ENCODE results near the gene TMA7.

Gene TMA7

DNA sequence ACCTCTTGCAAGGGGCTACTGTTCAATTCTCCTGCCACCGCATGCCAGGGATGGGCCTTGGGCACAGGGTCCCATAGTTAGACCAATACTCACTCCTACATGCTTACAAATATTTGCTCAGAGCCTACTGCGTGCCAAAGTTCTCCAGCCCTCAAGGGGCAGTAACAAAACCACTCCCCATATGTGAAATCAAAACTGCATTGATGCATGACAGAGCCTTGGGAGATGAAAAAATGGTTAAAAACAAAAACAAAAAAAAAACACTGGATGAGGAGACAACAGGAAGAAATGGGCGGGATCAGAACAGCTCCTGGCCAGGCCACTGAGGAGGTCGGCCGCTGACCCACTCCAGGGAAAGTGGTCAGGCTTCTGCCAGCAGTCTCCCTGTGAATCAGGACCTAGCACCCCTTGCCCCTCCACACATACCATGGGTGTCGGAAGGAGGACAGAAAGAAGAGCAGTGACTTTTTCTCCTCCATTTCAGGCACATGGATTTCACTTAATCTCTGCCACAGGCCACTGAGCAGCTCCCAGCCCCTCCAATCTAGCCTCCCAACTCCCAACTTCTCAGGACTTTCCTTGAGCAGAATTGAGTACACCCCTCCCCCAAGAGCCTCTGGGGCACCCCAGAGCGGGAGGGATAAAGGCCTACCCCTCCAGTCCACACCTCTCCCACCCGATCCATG, 13.0 kb upstream of the TMA7 start:
- TF ChIP-seq POLR2A (IDR thresholded peaks at IDR 0.05; ENCODE audit: low read depth, low read length) (no peak), POLR2AphosphoS5 (IDR thresholded peaks at IDR 0.05; ENCODE audit: low read depth, low read length) (no peak)
- FAIRE-seq, result no peak

DNA sequence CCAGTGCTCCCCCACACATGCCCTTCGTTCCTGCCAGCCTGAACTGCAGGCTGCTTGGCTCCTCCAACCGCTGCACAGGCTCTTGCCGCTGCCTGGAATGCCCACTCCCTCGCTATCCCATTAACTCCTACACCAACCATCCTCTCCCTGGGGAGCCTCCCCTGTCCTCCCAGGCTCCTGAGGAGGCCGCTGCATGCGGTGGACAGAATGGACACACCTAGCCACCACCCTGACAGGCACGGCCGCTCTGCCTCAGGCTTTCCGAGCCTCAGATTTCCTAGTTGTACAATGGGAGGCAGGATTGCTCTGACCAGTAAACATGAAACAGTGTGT, 12.5 kb upstream of the TMA7 start:
- FAIRE-seq, result no peak
- TF ChIP-seq POLR2AphosphoS5 (IDR thresholded peaks at IDR 0.05; ENCODE audit: low read depth, low read length), result no peak
- no peak for TF ChIP-seq POLR2A (IDR thresholded peaks at IDR 0.05; ENCODE audit: low read depth, low read length)
- no peak for TF ChIP-seq TAF1 (IDR thresholded peaks at IDR 0.05; ENCODE audit: borderline replicate concordance, low read depth, low read length)
- DNase-seq (ENCODE audit: insufficient read length), result no peak

More for the DNA sequence above, 13.0 kb upstream of the TMA7 start:
- DNase-seq (ENCODE audit: insufficient read length), result no peak

DNA sequence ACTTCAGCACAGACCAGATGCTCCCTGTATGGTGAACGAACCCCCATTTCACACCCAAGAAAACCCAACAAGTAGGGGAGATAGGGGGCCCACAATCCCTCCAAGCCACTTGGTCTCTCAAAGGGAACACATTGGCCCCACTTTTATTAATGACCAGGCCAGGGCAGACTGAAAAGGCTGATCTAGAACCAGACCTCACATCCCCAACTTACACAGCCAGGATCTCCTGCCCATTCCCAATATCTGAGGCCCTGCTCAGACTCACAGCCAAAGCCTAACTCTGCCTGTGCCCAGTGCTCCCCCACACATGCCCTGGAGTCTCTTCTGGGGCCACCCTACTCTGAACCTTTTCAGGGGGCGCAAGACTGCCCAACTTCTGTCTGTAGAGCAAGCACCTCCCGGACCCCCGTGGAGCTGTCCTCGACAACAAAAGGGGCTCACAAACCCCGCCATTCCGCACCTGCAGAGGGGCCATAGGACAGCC, 11.9 kb upstream of the TMA7 start:
- FAIRE-seq (no peak), DNase-seq (ENCODE audit: insufficient read length) (no peak)
- TF ChIP-seq POLR2AphosphoS5 (IDR thresholded peaks at IDR 0.05; ENCODE audit: low read depth, low read length), result no peak
- TF ChIP-seq TAF1 (IDR thresholded peaks at IDR 0.05; ENCODE audit: borderline replicate concordance, low read depth, low read length), result no peak

DNA sequence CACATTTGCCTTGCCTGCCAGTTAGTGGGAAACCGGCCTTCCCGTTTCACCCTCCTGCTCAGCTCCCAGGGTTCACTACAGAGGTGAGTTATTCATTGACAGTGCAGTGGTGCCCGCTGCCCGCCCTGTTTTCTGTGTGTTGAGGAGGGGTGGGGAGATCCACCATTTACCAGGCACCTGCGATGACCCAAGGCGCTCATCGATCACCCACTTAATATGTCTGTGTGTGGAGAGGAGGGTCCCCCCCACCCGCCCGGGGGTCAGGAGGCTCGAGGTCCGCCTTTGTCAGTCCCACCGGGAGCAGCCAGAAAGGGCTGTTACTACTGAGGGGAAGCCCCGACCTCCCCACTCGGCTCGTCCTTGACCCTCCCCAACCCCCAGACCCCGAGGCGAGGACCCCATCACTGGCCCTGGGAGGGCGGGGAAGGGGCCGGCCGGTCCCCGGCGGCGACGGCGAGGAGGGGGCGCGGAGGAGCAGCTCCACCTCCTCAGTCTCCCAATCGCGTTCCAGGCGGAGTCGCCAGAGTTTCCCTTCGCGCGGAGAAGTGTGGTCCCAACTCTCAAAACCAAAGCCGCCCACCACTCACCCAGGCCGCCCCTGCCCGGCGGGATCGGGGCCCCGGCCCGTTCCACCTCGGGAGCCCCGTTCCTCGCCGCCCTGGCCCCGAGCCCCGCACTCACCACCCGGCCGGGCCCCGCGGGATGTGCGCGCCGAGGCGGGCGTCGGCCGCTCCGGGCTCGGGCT, 11.3 kb upstream of the TMA7 start:
- FAIRE-seq (peak; percentile 5), DNase-seq (ENCODE audit: insufficient read length) (no peak)
- TF ChIP-seq POLR2A (IDR thresholded peaks at IDR 0.05; ENCODE audit: low read depth, low read length), result no peak
- no peak for TF ChIP-seq POLR2AphosphoS5 (IDR thresholded peaks at IDR 0.05; ENCODE audit: low read depth, low read length)
- TF ChIP-seq TAF1 (IDR thresholded peaks at IDR 0.05; ENCODE audit: borderline replicate concordance, low read depth, low read length), result no peak

DNA sequence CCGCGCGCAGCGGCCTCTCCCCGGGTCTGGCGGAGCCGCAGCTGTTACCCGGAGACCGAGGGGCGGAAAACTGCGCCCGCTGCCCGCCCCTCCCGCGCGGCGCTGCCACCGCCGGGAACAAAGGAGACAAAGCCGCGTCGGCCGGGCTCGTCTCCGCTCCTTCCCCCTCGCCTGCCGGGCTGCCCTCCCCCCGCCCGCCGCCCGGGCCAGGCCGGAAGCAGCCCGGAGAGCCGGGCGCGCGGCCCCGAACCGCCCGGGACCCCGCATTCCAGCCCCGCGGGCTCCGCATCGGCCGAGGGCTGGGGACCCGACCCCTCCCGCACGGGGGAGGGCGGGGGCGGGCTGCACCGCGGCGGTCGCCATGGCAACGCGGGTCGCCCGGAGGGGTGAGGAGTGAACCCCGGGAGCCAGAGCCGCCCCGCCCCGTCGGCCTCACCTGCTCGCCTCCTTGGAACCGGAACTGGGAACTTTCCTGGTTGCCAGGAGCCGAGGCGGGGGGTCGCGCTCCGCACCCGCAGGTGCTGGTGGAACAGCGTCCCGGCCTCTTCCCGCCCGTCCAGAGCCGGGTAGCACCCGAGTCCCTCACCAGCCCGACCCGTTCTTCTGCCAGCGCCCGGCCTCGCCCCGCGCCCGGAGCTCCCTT, 10.6 kb upstream of the TMA7 start:
- FAIRE-seq (peak; percentile 42), DNase-seq (ENCODE audit: insufficient read length) (peak; percentile 87)

DNA sequence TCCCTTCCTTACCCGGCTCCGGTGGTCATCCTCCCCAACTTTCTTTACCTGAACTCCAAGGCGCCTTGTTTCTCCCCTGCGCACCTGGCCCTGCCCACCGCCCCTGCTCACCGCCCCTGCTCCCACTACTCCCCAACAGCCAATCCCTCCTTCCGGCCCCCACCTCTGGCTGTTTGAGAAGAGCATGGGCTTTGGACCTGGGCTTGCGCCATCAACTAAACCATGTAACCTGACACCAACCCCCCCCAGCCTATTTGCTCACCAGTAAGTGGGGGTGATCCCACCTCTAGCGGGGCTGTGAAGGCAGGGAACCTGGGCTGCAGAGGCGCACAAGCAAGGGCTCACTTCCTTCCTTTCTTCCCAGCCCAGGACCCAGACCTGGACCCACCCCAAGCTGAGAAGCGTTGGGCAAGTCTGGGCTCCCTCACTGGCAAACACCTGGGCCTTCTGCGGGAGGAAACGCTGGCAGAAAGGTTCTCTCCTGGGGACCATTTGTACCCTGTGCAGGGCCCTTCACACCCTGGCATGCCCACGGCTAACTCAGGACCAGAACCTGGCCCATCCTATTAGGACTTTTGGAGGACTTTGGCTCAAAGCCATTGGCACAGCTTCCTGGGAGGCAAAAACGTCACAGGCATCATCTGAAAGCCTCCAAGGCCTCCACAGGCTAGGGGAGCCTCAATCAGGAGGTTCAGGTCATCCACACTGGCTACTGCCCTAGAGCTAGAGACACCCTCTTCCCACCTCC, 9.9 kb upstream of the TMA7 start, which contains the start of gene PLXNB1:
Gene PLXNB1, minus strand, starts transcription at position 127 of the 748 bp plus-strand sequence. CDS start 5,475 bp downstream, outside the sequence.
- TF ChIP-seq POLR2A (IDR thresholded peaks at IDR 0.05; ENCODE audit: low read depth, low read length) (no peak), TAF1 (IDR thresholded peaks at IDR 0.05; ENCODE audit: borderline replicate concordance, low read depth, low read length) (no peak), POLR2AphosphoS5 (IDR thresholded peaks at IDR 0.05; ENCODE audit: low read depth, low read length) (no peak)
- peak; percentile 31 for DNase-seq (ENCODE audit: insufficient read length)
- FAIRE-seq, result no peak

More for the DNA sequence above, 10.6 kb upstream of the TMA7 start:
- TF ChIP-seq POLR2AphosphoS5 (IDR thresholded peaks at IDR 0.05; ENCODE audit: low read depth, low read length) (no peak), TAF1 (IDR thresholded peaks at IDR 0.05; ENCODE audit: borderline replicate concordance, low read depth, low read length) (no peak), POLR2A (IDR thresholded peaks at IDR 0.05; ENCODE audit: low read depth, low read length) (no peak)

DNA sequence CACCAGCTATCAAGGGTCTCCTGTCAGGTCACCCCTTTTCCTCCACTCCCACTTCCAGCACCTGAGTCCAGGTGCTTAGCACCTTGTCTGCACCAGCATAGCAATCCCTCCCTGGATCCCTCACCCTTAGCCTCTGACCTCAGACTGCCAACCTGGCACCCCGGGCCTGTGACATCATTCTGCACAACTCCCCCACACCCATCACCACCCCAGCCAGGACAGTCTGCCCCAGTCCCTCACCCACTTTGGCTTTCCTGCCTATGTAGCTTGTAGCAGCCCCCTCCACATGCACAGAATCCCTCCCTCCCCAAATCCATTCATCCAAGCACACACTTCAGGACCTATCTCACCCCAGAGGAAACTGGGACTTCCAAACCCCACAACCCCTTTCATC, 9.4 kb upstream of the TMA7 start:
- peak; percentile 18 for DNase-seq (ENCODE audit: insufficient read length)

DNA sequence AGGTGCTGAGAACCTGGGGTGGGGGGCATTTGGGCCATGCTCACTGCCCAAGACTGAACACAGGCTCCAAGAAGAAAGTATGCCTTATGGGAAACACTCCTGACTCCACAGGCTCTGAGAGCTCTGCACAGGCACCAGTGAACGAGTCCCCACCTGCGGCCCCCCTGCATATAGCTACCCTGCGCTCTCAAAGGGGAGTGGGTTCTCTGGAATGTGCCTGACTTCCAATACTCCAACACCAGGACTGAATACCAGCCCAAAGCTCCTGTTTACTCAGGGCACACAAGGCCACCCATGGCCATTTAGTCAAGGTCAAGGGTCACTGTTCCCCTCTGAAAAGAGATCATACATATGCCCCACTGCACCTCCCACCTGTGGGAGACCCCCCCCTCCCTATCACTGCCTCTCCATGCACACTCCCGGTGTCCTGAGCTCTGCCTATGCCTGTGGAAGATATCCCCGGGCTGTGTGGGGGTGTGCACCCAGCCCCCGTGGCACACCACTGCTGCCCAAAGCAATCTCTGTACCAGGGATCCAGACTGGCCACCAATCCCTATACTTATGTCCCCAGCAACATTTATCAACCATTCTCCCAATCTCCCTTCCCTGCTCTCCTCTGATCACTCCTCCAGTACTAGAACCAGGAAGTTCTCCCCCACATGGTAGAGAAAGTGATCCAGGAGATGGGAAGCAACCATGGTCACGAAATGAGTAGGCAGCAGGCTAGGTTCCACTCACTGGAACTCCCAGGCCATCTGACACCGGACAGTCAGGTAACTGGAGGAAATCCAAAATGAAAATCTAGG, 8.6 kb upstream of the TMA7 start:
- FAIRE-seq (no peak), DNase-seq (ENCODE audit: insufficient read length) (peak; percentile 1)
- no peak for TF ChIP-seq POLR2AphosphoS5 (IDR thresholded peaks at IDR 0.05; ENCODE audit: low read depth, low read length)
- TF ChIP-seq TAF1 (IDR thresholded peaks at IDR 0.05; ENCODE audit: borderline replicate concordance, low read depth, low read length), result no peak
- no peak for TF ChIP-seq POLR2A (IDR thresholded peaks at IDR 0.05; ENCODE audit: low read depth, low read length)

More for the DNA sequence above, 9.4 kb upstream of the TMA7 start:
- no peak for FAIRE-seq
- TF ChIP-seq POLR2AphosphoS5 (IDR thresholded peaks at IDR 0.05; ENCODE audit: low read depth, low read length) (no peak), POLR2A (IDR thresholded peaks at IDR 0.05; ENCODE audit: low read depth, low read length) (no peak), TAF1 (IDR thresholded peaks at IDR 0.05; ENCODE audit: borderline replicate concordance, low read depth, low read length) (no peak)

DNA sequence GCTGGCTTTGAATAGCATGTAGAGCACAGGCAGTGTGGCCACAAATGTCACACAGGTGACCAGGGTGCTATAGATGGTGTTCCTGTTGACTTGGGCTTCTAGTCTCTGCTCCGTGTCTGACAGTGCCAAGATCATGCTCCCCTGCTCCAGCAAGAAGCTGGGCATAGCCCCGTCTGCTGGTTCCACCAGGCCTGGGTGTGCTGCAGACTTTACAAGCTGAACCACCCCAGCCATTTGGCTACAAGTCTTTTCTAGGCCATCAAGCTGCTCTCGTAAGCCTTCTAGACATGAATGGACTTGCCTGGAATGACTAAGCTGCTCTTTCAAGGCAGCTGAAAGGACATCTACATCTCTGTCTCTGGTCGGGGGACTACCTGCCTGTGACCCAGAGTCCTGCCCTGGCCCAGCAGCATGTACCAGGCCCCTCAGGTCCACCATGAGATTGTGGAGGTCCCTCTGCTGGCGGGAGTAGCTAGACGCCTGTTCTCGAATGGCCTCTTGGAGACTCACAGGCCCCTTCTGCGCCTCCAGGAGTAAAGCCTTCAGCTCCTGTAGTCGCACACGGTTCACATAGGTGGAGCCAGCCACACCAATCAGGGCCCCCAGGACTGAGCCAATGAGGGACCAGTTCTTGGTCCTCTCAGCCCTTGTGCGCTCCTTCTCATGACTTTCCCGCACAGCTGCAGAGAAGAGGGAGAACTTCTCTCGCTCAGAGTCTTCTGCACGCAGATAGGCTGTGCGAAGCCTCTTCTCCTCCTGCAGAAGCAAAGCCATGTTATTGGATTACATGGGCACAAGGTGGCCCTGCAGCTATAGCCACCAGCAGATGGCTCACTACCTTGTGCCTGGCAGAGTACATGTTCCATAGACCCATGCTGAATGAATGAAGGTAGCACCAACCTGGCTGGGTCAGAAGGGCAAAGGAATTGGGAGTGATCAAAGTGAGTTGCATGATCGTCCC, 7.4 kb upstream of the TMA7 start:
- no peak for FAIRE-seq
- peak; percentile 23 for DNase-seq (ENCODE audit: insufficient read length)
- TF ChIP-seq POLR2AphosphoS5 (IDR thresholded peaks at IDR 0.05; ENCODE audit: low read depth, low read length) (no peak), POLR2A (IDR thresholded peaks at IDR 0.05; ENCODE audit: low read depth, low read length) (no peak), TAF1 (IDR thresholded peaks at IDR 0.05; ENCODE audit: borderline replicate concordance, low read depth, low read length) (no peak)

All from GM12892 (cell line).